HG02970 (cell line): ENCODE results near the gene LAMB1.
"Not testable (repeated sequence)": the region's sequence is repeated elsewhere in the genome, so short reads cannot be mapped to it uniquely, and the experiment has no call there.

Source experiments
- ATAC-seq: cut with Tn5 transposase; IDR thresholded peaks from one replicate; pipeline ENCODE4 v1.9.1; 2021; ENCODE audit warnings: mild to moderate bottlenecking, moderate library complexity, moderate number of reproducible peaks; ENCODE audit not compliant: unreplicated experiment, low FRiP score

LAMB1 gene

DNA sequence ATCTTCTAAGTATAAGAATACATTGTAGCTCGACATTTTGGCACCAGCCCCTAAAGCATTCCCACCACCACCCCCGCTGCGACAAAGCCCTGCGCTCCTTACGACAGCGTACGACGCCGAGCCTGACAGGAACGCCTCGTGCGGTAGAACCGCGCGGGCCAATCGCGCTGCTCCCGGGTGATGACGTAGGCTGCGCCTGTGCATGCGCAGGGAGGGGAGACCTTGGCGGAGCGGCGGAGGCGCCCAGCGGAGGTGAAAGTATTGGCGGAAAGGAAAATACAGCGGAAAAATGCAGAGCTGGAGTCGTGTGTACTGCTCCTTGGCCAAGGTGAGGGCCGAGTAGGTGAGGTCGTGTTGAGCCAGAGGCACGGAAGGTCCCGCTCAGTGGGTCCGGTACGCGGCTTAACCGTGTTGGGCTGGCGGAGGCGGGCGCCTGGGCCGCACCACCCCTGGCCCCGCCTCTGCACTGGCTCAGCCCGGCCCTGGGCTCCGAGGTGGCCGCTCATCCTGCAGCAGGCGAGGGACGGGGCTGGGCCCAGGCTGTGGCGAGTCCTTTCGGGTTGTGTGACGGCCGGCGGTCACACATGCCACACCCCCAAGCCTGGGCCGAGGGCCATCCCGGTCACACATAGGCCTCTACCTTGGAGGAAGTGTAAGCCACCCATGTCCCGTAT is 111.9 kb downstream of the LAMB1 start, which contains the start of gene DLD:
Gene DLD, plus strand, starts transcription at position 222 of the 674 bp plus-strand sequence. Its CDS starts 68 bp downstream, at position 290.
- ATAC-seq = peak; percentile 98

DNA sequence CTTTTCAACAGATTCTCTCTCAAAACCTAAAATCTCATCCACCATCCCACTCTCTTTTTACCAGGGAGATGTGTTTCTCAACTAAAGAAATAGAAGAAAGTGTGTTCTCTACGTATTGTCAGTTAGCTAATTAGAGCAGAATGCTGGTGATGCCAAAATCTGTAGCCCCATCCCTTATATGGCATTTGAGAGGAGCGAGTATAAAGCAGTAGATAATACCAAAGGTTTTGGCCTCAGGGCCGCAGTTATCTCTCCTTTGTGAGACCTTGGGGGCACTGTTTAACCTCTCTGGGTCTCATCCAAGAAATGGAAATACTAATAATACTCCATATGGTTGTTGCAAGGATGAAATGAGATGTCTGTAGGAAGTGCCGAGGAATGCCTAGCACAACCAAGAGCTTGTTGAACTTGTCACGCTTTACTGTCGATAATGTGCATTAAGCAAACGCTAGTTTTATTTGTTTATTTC is 112.4 kb downstream of the LAMB1 start:
- ATAC-seq = no peak

DNA sequence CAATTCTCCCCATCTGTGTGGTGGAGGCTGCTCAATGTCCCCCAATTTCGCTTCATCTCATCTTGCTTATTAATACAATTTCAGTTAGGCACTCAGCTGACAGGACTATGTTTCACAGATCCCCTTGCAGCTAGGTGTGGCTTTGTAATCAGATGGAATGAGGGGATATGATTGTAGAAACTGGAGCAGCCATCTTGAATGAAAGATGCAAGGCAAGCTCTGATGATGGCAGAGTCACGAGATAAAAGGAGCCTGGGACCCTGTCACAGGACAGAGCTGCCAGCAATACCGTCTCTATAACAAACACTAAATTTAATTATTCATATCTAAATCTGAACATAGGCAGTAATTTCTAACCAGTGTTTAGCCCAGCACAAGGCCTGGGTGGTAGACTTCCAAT is 113.0 kb downstream of the LAMB1 start:
- ATAC-seq = no peak

DNA sequence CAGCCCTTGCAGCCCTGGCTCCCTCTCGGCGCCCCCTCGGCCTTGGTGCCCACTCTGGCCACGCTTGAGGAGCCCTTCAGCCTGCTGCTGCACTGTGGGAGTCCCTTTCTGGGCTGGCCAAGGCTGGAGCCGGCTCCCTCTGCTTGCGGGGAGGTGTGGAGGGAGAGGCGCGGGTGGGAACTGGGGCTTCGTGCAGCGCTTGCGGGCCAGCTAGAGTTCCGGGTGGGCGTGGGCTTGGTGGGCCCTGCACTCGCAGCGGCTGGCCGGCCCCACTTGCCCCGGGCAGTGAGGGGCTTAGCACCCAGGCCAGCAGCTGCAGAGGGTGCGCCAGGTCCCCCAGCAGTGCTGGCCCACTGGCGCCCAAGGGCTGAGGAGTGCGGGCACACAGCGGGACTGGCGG is 115.1 kb downstream of the LAMB1 start:
- not testable (repeated sequence) for ATAC-seq

DNA sequence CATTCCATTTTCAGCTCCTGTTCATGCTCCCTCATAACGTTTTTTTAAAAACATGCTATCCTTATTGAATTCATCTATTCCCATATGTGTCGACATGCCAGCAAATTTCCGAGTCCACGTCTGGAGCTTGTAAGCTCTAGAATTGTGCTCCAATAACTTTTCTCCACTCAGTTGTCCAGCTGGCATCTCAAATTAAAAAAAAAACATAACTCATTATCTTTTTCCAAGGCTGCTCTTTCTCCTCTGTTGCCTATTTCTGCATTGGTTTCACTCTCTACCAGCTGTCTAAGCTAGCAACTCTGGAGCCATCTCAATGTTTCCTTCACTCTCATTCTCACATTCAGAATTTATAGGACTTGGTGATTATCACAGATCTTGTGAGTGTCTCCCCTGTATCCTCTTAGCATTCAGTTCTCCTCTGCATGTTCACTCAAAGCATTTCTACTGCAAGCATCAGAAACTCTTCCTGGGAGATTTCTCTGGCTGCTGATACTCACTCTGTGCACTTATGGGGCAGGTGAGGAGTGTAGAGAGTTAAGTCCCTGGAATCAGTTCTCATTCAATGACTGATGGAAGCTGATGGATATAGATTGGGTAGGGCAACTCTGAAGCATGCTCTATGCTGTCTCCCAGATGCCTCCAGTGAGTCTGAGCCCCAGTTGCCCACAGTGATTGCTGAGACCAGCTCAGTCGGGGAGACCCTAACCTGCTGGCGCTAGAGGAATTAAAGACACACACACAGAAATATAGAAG is 118.7 kb downstream of the LAMB1 start:
- no peak for ATAC-seq

DNA sequence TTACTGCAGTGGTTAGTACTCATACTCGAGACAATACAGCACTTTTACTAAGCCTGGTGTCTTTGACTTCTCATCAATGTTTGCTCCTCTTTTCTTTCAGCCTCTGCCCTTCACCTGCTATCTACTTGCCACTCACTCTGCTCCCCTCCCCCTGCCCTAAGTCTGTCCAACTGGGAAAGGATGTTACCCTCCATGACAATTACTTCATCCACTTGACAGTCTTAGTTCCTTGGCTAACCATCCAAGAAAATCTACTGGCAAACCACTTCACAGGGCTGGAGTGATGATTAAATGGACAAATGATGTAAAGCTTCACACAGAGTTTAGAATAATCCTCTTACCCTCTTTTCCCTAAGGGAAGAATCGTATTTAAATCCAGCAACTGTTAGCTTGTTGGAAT is 120.2 kb downstream of the LAMB1 start:
- ATAC-seq = no peak

DNA sequence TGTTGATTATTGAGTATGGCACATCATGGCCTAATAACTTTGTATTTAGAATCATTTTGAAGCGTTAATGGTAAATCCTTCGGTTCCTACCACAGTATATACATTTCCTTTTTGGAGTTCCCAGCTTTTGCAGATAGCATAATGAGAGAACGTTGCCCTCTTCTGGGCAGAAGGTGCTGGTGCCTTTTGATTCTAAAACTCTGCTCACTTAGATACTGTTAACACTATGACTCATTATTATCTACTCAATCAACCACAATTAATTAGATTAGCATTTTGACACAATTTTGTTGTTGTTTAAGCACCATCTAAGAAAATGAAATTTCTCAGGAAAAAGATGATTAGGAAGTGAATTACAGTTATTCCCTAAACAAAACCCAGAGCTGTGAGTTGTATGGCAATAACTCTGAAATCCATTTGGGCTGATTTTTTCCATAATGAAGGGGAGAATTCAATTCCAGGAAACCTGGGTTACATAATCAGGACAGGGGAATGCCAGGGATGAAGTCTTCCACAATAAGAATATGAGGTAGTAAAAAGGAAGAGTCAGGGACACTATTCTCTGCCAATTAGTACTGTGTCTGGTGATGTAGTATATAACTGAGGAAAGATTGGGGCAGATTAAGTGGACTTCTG is 123.4 kb downstream of the LAMB1 start:
- ATAC-seq = no peak

DNA sequence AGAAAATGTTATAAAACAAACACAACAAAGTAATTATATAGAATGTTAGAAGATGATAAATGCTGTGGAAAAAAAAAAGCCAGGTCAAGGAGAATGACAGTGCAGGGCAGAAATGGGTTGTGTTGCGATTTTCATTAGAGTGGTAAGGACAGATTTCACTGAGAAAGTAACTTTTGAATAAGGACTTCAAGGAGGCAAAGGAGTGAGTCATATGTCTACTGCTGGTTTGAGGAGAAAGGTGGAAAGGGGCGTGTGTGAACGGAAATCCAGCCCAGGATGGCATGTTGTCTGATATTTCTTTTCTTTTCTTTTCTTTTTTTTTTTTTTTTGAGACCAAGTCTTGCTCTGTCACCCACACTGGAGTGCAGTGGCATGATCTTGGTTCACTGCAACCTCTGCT is 124.3 kb downstream of the LAMB1 start:
- no peak for ATAC-seq

DNA sequence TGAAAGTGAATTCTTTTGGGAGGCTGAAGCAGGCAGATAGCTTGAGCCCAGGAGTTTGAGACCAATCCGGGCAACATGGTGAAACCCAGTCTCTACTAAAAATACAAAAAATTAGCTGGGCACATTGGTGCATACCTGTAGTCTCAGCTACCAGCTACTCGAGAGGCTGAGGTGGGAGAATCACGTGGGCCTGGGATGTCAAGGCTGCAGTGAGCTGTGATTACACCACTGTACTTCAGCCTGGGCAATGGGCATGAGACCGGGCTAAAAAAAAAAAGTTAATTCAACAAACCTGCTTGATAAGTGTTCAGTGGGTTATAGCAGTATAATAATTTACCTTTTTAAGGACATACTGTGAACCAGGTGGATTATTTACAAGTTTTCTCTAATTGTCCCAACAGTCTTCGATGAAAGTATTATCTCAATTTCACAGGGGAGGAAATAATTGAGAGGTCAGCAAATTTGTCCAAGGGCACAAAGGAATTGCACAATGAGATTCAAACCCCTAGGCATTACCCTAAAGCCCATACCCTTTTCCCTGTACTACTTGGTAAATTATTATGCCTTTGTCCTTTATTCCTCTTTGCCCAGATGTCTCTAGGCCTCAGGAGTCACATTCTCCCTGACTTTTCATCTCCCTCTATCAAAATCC is 125.1 kb downstream of the LAMB1 start:
- no peak for ATAC-seq

DNA sequence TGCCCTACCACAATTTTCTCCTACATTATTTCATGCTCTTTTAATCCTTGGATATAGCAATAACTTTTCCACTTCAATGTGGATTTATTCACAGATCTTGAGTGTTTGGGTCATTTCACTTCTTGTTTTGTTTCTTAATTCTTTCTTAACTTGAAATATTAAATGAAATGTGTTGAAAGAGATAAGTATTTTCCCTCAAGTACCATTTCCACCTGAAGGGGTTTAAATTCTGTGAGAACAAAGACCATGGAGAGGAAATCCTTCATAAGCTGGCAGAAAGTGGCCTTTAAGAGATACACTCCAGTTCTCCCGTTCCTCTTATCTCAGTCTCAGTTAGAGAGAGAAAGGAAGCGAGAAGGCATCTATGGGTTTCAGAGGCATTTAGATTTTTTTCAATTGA is 126.0 kb downstream of the LAMB1 start:
- no peak for ATAC-seq

DNA sequence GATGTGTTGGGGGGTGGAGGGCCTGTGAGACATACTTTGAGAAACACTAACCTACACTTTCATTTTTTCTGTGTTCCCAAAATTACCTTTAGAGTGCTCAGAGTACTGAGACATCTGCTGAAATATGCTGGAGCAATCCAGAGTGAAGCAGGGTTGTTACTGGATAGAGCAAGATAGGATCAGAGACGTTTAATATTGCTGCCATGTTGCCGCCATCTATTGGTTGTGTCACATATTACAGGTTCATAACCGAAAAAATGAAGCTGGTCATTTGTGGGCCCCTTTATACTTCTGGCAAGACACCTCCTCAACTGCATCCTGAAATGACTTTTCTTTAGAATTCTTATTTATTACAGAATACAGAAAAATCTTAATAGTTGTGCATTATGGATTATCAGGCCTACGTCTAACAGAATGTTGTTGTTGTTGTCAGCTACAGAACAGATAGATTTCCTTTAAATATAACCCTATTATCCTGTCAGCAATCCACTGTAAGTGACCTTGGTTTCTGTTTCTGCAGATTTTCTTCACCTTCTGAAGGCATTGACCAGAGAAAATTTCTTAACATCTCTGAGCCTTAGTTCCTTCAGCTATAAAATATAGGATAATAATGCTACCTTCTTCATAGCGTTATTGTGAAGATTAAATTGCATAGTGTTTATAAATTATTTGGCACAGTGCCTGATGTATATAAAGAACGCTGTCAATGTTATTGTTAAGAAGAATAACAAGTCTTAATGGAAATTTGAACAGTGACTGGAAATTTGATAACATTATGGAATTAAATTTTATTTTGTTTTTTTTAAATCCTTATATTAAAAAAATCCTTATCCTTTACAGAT is 128.1 kb downstream of the LAMB1 start:
- no peak for ATAC-seq

DNA sequence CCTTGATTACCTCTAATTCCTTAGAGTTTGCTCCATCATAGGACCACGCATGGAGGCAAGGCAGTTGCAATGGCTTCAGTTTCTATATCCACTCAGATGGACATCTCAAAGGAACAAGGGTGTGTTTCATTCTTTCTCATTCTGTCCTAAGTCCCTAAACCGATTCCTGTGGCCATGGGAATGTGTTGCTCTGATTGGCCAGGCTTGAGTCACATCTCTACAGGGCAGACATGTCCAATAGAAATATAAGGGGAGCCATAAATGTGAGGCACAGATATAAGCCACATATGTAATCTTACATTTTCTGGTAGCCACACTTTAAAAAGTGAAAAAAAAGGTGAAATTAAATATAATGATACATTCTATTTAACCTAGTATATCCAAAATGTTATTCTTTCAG is 128.8 kb downstream of the LAMB1 start:
- ATAC-seq = no peak
